GDM1 (cell line): ENCODE data around the gene TM2D1.
"Not testable (repeated sequence)": the region's sequence is repeated elsewhere in the genome, so short reads cannot be mapped to it uniquely, and the experiment has no call there.

ENCODE experiments used
- DNase-seq: peaks from one replicate; lab custom pipeline; 2025; lab: John Stamatoyannopoulos, UW

Gene TM2D1

DNA sequence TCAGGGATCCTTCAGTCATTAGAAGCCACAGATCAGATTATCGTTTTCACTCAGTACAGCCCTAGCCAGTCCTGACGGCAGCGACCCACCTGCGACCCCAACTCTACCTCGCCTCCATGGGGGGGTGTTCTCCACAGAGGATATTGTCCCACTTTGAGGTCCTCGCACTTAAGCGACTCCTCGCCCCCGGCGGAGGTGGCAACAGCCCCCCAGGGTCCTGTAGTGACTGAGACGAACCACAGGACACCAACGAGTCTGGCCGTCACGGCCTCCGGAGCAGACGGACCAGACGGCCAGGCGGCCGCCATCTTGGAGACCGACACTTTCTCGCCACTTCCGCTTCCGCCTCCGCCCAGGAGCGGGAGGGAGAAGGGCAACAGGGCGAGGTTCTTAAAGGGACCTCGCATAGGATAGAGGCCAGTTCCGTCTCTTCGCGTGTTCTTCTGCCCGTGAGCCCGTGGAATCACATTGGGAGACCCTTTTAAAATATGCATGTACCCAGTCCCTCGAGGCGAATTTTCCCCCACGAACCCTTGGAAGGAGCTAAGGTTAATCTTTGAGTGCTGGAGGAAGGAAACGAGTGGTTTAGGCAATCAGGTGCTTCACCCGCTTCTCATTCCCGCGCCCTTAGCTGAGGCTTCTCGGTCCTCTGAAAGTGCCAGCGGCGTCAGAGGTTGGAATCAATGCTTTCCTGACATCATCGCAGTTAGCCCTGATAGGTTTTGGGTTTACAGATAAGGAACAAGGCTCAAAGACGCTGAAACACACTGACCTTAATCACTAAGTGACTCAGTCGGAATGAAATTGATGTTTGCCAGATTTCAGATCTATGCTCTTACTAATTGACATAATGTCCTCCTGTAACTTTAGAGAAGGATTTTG lies at the start of gene TM2D1:
TM2D1 (minus strand) TSS at position 329 of the 882 bp plus-strand sequence; CDS start at position 308, 21 bp downstream.
- peak; percentile 86 for DNase-seq

DNA sequence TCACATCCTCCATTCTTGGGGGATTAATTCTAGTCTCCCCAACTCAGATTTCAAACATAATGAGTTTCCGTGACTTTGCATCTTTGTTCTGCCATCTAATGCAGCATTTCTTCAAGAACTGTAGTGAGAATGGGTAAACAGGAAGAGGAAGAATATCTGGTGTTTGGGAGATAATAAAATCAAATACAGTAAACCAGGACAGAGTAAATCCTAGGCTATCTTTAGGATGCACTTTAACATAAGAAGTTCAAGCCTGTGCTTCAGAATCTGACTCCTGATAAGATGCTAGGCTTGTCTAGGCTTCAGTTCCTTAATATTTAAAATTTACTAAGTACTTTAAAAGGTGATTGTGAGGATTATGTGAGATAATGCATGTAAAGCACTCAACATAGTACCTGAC lies 45.2 kb upstream of the TM2D1 start:
- no peak for DNase-seq

DNA sequence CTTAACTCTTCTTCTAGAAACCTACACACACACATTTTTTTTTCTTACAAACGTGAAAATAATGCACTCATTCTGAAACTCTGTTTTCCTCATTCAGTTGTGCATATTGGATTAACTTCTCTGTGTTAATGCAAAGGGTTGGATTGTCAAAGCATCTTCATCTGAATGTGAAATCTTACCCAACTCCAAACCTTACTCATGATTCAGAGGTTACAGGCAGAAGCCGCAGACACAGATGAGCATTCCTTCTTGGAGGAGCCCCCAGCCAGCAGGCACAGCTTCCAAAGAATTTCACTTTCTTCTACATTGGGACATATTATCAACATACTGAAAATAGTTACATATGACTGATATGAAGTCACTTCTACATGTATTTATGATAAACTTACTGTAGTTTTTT lies 33.0 kb upstream of the TM2D1 start:
- no peak for DNase-seq

DNA sequence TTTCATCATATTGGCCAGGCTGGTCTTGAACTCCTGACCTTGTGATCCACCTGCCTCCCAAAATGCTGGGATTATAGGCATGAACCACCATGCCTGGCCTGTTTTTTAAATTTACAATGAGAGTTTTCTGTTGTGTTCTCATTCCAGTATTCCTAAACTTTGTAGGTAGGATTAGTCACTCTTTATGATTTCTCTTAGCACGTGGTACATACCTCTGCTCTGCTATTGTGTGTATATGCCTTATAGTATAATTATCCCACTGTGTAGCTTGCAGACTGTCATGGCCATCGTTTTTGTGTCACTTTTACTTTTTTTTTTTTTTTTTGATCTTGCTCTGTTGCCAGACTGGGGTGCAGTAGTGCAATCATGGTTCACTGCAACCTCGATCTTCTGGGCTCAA lies 31.8 kb upstream of the TM2D1 start:
- no peak for DNase-seq

DNA sequence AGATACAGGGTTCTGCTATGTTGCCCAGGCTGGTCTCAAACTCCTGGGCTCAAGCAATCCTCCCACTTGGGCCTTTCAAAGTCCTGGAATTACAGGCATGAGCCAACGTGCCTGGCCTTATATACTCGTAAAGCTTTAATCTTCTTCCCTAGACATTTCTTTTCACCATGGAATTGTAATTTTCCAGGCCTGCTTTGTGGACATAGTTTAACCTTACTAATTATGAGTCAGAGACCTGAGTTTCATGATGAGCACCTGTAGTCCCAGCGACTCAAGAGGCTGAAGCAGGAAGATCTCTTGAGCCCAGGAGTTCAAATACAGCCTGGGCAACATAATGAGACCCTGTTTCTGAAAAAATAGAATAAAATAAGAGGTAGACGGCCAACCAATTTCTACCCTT lies 29.6 kb upstream of the TM2D1 start:
- DNase-seq = no peak

DNA sequence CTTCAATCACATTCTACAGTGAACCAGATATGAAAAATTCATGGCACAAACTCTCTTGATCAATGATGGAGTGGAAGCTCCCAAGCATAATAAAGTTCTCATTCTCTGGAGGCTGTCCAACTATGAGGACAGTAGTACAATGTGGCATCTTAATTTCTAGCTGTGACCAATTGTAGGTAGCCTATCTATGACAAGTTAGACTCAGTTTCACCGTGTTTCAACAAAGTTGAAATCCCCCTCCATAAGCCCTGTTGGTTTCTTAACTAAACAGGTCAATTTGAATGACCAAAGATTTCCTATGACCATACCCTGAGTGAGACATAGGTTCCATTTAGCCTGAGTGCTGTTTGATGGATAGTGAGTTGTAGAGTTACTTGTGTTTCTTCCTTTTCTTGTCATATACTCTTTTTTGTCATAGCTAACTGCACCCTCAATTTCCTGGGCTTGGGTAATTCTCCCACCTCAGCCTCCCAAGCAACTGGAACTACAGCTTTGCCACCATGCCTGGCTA lies 29.1 kb upstream of the TM2D1 start:
- DNase-seq = no peak

DNA sequence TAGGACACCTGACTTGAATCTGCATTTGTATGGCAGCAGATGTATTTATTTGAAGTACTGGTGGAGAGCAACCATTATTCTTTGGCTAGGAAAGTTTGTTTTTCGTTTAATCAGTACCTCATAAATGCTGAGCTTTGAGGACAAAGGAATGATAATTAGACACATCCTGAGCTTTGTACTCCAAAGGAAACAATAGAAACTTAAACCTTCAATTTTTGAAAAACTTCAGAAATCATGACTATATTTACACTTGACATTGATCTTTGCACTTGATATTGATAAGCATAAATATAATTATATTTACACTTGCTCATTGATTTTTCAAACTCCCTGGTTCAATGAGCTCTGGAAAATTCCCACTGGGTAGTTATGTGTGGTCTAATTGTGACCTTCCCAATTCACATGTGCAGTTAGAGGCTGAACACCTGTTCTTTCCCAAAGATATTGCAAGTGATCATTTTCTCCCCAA lies 28.0 kb upstream of the TM2D1 start:
- DNase-seq = no peak

DNA sequence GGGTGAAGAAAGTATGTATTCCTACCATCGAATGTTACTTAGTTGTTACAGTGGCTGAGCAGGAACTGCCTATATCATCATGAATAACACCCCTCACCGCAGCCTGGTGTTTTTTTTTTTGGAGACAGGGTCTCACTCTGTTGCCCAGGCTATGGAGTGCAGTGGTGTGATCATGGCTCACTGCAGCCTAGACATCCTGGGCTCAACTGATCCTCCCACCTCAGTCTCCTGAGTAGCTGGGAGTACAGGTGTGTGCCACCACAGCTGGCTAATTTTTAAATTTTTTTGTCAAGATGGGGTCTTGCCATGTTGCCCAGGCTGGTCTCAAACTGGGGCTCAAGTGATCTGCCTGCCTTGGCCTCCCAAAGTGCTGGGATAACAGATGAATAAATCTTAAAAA lies 24.6 kb upstream of the TM2D1 start:
- no peak for DNase-seq

DNA sequence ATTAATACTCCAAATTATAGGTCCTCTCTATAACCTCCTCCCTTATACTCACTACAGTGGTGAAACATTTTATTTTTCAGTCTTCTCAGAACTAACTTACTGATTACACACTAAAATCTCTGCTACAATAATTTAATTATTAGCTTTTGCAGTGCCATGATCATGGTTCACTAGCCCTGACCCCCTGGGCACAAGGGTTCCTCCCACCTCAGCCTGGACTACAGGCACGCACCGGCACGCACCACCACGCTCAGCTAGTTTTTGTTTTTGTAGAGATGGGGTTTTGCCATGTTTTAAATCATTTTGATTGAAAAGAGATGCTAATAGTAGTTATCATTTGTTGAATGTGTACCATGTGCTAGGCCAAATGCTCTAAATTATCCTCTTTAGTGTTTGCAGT lies 23.6 kb upstream of the TM2D1 start:
- DNase-seq = no peak

DNA sequence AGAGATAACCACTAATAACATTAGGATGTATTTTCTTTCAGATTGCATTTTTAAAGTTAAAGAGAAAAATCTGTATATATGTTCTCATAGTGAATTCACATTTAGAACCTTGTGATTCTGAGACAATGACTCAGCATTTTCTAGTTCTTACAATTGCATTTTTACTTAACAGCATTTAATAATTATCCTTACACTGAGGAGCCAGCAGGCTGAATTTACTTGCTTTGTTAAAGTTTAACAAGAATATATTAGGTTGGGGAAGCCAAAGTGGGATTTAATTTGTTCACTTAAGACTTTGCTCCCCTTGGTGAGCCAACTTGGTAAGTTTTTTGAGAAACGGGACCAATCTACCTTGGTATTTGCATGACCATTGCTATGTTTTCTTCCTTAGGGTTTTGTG lies 21.9 kb upstream of the TM2D1 start:
- no peak for DNase-seq

DNA sequence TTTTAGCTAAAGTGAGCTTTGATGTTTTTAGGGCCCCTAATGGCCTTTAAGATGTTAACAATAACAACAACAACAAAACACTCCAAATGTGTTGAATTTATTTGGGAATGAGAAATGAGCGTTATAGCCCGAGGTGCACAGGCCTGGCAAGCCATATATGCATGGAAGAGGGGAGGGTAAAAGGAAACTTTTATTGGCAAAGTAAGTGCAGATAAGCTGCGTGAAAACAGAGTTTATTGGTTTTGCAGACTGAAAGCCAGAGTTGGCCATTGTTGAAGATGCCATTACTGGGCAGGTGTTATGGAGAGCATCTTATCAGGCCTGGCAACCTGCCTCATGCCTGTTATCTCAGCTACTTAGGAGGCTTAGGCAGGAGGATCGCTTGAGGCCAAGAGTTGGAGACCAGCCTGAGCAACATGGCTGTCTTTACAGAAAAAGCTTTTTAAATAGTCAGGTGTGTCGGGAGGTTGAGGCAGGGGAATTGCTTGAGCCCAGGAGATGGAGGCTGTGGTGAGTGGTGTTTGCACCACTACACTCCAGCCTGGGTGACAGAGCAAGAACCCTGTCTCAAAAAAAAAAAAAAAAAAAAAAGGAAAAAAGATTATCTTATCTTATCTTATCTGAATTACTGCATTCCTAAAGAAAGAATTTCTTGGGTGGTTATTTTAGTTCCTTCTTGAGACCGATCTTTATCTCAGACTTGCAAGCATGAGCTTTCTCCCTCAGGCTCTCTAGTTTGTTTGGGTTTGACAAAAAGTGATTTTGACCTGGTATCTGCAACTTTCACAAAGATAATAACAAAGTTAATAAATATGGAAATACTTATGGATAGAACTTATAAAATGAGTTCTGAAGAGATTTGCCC lies 19.0 kb upstream of the TM2D1 start:
- no peak for DNase-seq

DNA sequence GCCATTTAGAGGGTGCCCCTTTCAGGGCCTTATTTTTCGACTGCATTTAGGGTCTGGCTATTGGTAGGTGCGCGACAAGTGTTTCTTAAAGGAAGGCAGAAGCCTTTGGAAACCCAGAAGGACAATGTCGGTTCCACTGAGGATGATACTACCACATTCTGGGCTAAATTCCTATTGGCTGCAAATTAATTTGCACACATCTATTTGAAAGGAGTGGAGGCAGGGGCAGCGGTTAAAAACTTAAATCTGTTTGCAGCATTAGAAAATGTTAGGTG lies 18.4 kb upstream of the TM2D1 start:
- DNase-seq = no peak

DNA sequence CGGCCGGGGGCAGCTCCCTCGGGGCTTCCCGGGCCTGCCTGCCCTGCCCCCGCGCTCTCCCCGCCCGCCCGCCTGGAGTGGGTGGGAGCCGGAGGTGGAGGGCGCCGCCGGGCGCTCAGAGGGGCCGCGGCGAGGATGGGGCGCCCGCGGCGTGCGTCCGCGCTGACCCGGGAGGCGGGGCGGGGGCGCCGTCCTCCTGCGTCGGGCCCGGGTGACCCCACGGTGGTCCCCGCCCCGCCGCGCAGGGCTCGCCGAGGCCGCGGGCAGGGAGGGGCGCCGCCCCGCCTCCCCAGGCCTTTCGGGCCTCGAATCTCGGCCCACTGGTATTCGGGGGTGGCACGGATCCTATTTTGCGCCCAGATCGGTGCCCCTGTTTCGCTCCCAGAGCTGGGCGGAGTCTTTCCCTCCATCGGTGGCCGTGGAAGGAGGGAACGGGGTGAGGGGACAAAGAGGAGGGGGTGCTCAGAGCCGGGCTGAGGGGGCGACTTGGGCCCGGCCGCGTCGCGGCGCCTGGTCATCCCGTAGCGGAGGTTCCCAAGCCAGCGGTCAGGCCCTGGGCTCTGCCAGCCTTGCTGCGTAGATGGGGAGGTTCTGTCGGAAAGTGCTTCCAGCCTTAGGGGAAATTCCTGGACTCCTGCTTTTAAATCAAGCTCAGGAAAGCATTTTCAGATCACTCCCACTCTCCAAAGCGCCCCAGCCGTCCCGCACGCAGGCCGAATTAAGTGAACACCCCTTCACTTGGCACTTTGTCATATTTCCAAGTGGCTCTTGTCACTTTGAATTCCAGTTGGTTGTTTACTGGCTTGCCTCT lies 17.9 kb upstream of the TM2D1 start:
- DNase-seq = no peak

DNA sequence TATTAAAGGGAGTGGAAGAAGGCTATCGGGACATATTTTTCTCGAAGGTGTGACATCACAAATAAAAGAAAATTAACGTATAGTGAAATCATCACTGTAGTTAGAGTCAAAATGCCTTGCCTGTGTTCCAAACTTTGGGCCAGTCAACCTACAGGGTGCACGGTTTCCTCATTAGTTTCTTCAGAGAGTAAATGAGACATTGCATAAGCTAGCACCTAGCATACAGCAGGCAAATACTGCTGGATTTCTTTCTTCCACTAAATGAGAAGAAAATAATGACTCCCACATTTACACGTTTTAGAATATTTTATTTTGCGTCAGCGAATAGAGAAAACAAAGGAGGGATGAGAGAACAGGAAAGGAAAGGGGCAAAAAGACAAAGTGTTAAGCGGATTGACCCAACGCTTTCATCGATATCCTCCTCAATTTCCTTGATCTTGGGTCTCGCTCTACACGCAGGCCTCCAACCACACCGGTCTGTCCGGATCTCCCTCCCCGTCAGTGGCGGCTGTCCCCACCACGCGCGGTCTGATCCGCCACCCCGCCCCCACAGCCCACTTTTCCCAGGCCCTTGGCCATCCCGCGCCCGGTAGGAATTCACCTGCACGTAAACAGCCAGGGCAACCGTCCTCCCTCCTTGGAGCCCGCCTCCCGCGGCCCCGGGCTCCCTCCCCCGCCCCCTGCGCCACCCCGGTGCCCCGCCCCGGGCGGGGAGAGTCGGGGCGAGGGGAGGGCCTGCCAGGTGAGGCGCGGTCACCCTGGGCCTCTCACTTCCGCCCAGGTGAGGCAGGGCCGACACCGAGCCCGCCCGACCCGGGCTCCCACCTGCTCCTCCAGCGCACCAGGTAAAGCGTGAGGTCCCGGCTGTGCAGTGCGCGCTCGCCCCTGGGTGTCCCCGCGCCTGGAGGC lies 17.0 kb upstream of the TM2D1 start, which contains the start of gene PATJ:
PATJ (plus strand) TSS at position 770 of the 909 bp plus-strand sequence. CDS start 20,413 bp downstream, outside the sequence.
- DNase-seq = no peak

DNA sequence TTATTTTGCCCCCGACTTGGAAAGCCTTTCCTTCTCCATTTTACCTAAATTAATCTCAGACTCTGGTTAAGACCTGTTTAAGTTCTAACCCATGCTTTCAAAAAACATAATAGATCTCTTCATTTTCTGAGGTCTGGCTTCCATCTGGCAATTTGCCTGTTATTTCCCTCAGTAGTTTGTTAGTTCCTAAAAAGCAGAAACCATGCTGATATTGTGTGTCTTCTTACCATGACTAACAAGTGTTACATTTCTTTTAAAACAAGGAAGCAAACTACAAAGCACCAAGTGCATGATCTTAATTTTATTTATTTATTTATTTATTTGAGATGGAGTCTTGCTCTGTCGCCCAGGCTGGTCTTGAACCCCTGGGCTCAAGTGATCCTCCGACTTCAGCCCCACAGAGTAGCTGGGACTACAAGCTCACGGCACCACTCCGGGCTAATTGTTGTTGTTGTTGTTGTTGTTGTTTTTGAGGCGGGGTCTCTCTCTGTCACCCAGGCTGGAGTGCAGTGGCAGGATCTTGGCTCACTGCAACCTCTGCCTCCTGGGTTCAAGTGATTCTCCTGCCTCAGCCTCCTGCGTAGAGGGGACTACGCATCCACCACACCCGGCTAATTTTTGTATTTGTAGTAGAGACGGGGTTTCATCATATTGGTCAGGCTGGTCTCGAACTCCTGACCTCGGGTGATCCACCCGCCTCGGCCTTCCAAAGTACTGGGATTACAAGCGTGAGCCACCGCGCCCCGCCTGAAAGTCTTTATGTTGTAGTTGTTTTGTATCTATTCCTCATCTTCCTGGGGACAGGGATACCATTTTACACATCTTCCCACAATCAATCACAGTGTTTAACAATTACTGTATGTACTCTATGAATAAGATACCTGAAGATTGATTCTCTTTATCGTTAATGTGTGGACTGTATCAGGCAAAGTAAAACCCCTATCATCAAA lies 16.1 kb upstream of the TM2D1 start:
- DNase-seq = no peak

DNA sequence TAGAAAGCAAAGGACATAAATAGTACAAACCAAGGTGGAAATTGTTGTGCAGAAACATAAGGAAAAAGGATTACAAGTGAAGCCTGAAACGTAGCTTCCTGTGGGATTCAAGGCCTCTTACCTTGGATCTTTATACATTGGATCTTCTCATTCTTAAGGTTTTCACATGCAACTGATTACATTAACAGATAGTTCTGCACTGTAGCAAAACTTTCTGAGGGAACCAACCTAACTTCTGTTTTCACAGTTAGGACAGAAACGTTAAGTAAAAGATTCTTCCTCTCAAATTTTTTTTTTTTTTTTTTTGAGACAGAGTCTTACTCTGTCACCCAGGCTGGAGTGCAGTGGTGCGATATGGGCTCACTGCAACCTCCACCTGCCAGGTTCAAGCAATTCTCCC lies 7.8 kb upstream of the TM2D1 start:
- no peak for DNase-seq

DNA sequence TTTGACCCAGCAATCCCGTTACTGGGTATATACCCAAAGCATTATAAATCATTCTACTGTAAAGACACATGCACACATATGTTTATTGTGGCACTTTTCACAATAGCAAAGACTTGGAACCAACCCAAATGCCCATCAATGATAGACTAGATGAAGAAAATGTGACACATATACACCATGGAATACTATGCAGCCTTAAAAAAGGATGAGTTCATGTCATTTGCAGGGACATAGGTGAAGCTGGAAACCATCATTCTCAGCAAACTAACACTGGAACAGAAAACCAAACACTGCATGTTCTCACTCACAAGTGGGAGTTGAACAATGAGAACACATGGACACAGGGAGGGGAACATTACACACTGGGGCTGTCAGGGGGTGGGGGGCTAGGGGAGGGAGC lies 5.7 kb upstream of the TM2D1 start:
- DNase-seq = not testable (repeated sequence)

DNA sequence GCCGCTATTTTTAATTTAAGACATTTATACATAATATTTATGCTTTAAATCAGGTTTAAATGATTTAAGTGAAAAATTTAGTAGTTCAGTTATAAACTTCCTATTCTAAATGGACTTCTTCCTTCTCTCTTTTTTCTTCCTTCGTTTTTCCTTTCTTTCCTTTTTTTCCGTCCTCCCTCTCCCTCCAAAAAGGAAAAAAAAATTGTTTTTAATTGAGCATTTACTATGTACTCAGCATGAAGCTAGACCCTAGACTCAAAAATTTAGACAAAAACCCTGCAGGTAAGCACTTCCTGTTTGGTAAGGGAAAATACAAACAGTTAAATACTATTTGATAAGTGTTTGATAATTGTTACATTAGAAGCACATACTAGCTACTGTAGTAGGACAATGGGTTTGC lies 2.6 kb upstream of the TM2D1 start:
- DNase-seq = no peak

DNA sequence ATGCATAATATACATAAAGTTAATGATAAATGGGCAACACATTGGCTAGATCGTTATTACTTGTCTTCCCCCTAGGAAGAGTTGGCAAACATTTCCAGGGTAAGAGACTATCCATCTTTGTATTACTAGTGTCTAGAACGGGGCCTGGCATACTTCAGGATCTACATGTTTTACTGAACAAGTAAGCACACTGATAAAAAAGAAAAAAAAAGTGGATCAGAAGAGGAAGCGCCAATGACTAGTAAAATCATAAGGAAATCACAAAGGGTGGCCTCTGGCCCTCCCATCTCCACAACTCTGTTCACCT lies 482 bp downstream of the TM2D1 start:
- no peak for DNase-seq
